ENCODE results near the gene SCAF4. TPM values are rescaled to one million over a fixed set of nuclear protein-coding genes. Genes with fewer than 3 reads are reported as not detected.

SCAF4 gene
- total RNA-seq (10 to 100 TPM; 28.4 to 29.7 TPM), polyA plus RNA-seq (10 to 100 TPM; 11.3 to 11.9 TPM)
- long read RNA-seq, donor 1, full-length matches to known transcripts = 6 of 6 reads
- long read RNA-seq, donor 1, partial matches to known transcripts = 0 of 6 reads
- long read RNA-seq, donor 1, other reads (novel, unspliced or antisense) = 0 of 6 reads
- long read RNA-seq, donor 2 = 0 reads
- long read RNA-seq, donor 3, full-length matches to known transcripts = 2 of 2 reads
- long read RNA-seq, donor 3, partial matches to known transcripts = 0 of 2 reads
- long read RNA-seq, donor 3, other reads (novel, unspliced or antisense) = 0 of 2 reads
- long read RNA-seq, donor 4, partial matches to known transcripts = 0 of 1 reads
- long read RNA-seq, donor 4, other reads (novel, unspliced or antisense) = 0 of 1 reads
- long read RNA-seq, donor 5, partial matches to known transcripts = 6 of 7 reads
- long read RNA-seq, donor 5, other reads (novel, unspliced or antisense) = 0 of 7 reads

GRCh38 chr21:31731857-31732596, at the start of gene SCAF4:
Gene SCAF4, minus strand, starts transcription at chr21:31732118. Its CDS starts 426 bp downstream, at chr21:31731692.
- DNase-seq (peak; percentile 92 to 95 (median 95)), ATAC-seq (ENCODE audit: insufficient read depth, low FRiP score) (peak; percentile 90)
- Histone ChIP-seq H3K9ac (ENCODE audit: insufficient read depth in 1 of 2, low read length in 2 of 2) (peak within 1 kb of the TSS; percentile 80 to 89), H3K4me1 (ENCODE audit: control insufficient read depth in 5 of 5, insufficient read depth in 5 of 5, low read length in 5 of 5) (peaks cover 8 to 38% (median 25%) of the 10 kb centered on the region in 5 donors), H3K36me3 (ENCODE audit: control insufficient read depth in 4 of 4, insufficient read depth in 4 of 4, low read length in 4 of 4) (peaks cover 0 to 3% (median 0%) of the 10 kb centered on the region in 4 donors), H3K4me3 (peak within 1 kb of the TSS; percentile 98), H3K27ac (ENCODE audit: low read depth in 1 of 2, low read length in 1 of 2) (peak within 1 kb of the TSS; percentile 99), H3K9me3 (ENCODE audit: control insufficient read depth in 4 of 4, insufficient read depth in 3 of 4, low read length in 3 of 4) (no peaks in the 10 kb centered on the region), H3K27me3 (ENCODE audit: control insufficient read depth in 3 of 3, insufficient read depth in 3 of 3, low read length in 2 of 3) (no peaks in the 10 kb centered on the region)
- 0 to 1% methylated on average over 47 to 98 of the region's 98 CpGs for WGBS, 2 donors
- TF ChIP-seq CTCF (IDR thresholded peaks at IDR 0.05; ENCODE audit: control extremely low read depth, extremely low read depth) = no peak

- Histone ChIP-seq H3K36me3 (ENCODE audit: control insufficient read depth in 4 of 4, insufficient read depth in 4 of 4, low read length in 4 of 4) (no peaks in the 10 kb centered on the region), H3K9me3 (ENCODE audit: control insufficient read depth in 4 of 4, insufficient read depth in 3 of 4, low read length in 3 of 4) (no peaks in the 10 kb centered on the region), H3K27ac (ENCODE audit: low read depth in 1 of 2, low read length in 1 of 2) (no peak overlapping the region), H3K4me1 (ENCODE audit: control insufficient read depth in 5 of 5, insufficient read depth in 5 of 5, low read length in 5 of 5) (peaks cover 0 to 7% (median 0%) of the 10 kb centered on the region in 5 donors), H3K4me3 (no peak overlapping the region), H3K27me3 (ENCODE audit: control insufficient read depth in 3 of 3, insufficient read depth in 3 of 3, low read length in 2 of 3) (no peaks in the 10 kb centered on the region), H3K9ac (ENCODE audit: insufficient read depth in 1 of 2, low read length in 2 of 2) (no peak overlapping the region)
- no peak for TF ChIP-seq CTCF (IDR thresholded peaks at IDR 0.05; ENCODE audit: control extremely low read depth, extremely low read depth)
- no peak for ATAC-seq (ENCODE audit: insufficient read depth, low FRiP score)
- WGBS, 2 donors = 61 to 76% methylated on average over 4 of the region's 4 CpGs
- peak in 1 of 3 donors; percentile 24 for DNase-seq
Measured at GRCh38 chr21:31780944-31781343, 49.0 kb upstream of the SCAF4 start.

GRCh38 chr21:31778546-31778945, 46.6 kb upstream of the SCAF4 start:
- no peak for ATAC-seq (ENCODE audit: insufficient read depth, low FRiP score)
- TF ChIP-seq CTCF (IDR thresholded peaks at IDR 0.05; ENCODE audit: control extremely low read depth, extremely low read depth) = no peak
- 82 to 95% methylated on average over 5 of the region's 5 CpGs for WGBS, 2 donors
- H3K27me3 ChIP-seq (ENCODE audit: control insufficient read depth in 3 of 3, insufficient read depth in 3 of 3, low read length in 2 of 3) = no peaks in the 10 kb centered on the region
- H3K9ac ChIP-seq (ENCODE audit: insufficient read depth in 1 of 2, low read length in 2 of 2) = no peak overlapping the region
- DNase-seq = no peak
- peaks cover 0 to 7% (median 0%) of the 10 kb centered on the region in 5 donors for H3K4me1 ChIP-seq (ENCODE audit: control insufficient read depth in 5 of 5, insufficient read depth in 5 of 5, low read length in 5 of 5)
- no peak overlapping the region for H3K27ac ChIP-seq (ENCODE audit: low read depth in 1 of 2, low read length in 1 of 2)
- no peaks in the 10 kb centered on the region for H3K36me3 ChIP-seq (ENCODE audit: control insufficient read depth in 4 of 4, insufficient read depth in 4 of 4, low read length in 4 of 4)
- no peak overlapping the region for H3K4me3 ChIP-seq
- H3K9me3 ChIP-seq (ENCODE audit: control insufficient read depth in 4 of 4, insufficient read depth in 3 of 4, low read length in 3 of 4) = no peaks in the 10 kb centered on the region

Data from lung (tissue), 16 donors.